ENCODE measurements around the gene ETF1.

The ETF1 gene

DNA sequence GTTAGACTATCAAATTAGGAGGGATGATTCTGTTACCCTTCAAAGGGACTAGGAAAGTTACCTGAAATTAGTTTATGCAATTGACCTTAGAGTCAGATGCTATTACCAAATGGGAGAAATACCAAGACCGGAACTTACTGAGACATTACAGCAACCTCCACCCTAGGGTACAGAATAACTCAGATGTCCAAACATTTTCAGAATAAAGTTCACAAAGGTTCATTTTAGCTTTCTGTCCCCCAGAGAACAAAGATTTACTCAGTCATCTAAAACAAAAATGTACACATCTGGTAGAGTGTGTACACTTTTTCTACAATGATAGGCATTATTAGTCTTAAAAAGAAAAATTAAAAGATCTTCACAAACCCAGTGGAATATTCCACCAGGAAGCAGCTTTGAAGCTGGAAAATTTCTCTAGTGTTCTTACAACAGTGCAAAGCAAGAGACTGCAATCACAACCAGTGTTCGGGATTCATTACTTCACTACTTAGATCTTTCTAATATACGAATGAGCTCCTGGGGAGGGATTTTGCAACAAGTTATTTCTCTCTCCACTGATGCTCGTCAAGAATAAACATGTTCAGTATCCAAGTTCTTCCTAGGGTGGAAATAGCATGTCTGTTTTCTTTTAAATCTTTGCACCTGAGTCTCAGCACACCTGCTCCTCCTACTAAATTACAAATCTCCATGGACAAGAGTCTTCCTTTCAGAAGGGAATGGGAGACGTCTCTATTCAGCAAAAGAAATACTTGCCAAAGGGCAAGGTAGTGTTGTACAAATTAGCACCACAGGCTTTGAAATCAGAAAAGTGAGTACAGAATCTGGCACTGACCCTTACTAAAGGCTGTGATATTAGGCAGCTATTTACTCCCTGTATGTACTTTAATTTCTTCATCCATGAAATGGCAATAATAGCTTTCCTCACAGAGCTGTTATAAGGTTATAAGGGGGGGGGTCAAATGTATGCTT, 8.8 kb downstream of the ETF1 start:
- TF ChIP-seq, protein P1, sequence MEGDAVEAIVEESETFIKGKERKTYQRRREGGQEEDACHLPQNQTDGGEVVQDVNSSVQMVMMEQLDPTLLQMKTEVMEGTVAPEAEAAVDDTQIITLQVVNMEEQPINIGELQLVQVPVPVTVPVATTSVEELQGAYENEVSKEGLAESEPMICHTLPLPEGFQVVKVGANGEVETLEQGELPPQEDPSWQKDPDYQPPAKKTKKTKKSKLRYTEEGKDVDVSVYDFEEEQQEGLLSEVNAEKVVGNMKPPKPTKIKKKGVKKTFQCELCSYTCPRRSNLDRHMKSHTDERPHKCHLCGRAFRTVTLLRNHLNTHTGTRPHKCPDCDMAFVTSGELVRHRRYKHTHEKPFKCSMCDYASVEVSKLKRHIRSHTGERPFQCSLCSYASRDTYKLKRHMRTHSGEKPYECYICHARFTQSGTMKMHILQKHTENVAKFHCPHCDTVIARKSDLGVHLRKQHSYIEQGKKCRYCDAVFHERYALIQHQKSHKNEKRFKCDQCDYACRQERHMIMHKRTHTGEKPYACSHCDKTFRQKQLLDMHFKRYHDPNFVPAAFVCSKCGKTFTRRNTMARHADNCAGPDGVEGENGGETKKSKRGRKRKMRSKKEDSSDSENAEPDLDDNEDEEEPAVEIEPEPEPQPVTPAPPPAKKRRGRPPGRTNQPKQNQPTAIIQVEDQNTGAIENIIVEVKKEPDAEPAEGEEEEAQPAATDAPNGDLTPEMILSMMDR (IDR thresholded peaks at IDR 0.05; ENCODE audit: low read depth, low read length): no peak
- H3K4me3 ChIP-seq (replicated peaks in 1 of 2; ENCODE audit: low read depth in 2 of 2, low read length in 2 of 2): no peak overlapping the region
- no peak for DNase-seq (ENCODE audit: low read depth in 2 of 2)

DNA sequence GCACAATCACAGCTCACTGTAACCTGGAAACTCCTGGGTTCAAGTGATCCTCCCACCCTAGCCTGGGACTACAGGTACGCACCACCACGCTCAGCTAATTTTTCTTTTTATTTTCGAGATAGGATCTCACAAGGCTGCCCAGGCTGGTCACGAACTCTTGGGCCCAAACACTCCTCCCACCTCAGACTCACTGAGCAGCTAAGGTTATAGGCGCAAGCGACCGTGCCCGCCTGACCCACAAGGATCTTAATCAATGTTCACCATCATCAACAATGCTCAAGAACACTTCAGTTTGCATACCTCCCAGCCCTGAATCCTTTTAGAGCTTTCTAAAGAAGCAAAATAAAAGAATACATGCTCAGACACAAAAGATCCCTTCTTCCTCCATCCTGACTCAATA, 13.2 kb downstream of the ETF1 start:
- TF ChIP-seq, protein P1 (IDR thresholded peaks at IDR 0.05; ENCODE audit: low read depth, low read length): no peak
- DNase-seq (ENCODE audit: low read depth in 2 of 2): no peak
- no peak overlapping the region for H3K4me3 ChIP-seq (replicated peaks in 1 of 2; ENCODE audit: low read depth in 2 of 2, low read length in 2 of 2)

DNA sequence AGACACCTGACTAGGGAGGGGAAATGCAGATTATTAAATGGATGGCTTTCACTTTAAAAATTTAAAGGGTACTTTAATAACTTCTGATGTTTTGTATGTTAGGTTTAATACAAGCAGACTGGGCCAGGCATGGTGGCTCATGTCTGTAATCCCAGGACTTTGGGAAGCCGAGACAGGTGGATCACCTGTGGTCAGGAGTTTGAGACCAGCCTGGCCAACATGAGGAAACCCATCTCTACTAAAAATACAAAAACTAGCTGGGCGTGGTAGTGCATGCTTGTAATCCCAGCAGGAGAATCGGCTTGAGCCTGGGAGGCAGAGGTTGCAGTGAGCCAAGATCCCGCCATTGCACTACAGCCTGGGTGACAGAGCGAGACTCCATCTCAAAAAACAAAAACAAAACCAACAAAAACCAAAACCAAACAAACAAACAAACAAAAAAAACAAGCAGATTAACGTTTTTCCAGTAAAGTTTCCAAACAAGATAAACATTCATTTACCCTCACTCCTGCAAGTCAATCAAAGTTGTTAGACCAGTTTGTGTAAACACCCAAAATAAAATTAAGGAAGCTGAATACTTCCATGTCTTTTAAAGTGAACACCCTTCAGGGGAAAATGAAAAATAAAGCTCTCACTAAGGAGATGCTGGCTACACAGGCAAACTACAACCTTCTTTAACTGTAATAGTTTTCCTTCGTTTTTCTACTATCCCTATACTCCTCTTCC, 14.1 kb downstream of the ETF1 start:
- TF ChIP-seq, protein P1 (IDR thresholded peaks at IDR 0.05; ENCODE audit: low read depth, low read length): no peak
- no peak overlapping the region for H3K4me3 ChIP-seq (replicated peaks in 1 of 2; ENCODE audit: low read depth in 2 of 2, low read length in 2 of 2)
- no peak for DNase-seq (ENCODE audit: low read depth in 2 of 2)

DNA sequence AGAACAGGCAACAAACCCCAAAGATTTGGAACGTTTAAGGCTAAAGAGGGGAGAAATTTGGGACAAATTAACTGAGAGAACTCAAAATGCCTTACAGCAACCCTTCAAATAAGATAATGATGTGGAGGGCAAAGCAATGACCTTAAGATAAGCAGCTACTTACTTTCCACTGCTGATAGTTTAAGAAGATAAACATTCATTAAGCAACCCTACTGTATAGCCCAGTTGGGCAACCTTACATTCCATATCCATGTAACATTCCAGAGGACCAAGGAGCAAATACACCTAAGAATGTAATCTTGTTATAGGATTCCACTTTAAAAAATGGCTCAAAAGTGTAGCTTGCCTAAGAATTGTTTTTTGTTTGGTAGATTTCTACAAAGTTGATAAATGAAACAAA, 14.8 kb downstream of the ETF1 start:
- DNase-seq (ENCODE audit: low read depth in 2 of 2): no peak
- TF ChIP-seq, protein P1 (IDR thresholded peaks at IDR 0.05; ENCODE audit: low read depth, low read length): no peak
- H3K4me3 ChIP-seq (replicated peaks in 1 of 2; ENCODE audit: low read depth in 2 of 2, low read length in 2 of 2): no peak overlapping the region

DNA sequence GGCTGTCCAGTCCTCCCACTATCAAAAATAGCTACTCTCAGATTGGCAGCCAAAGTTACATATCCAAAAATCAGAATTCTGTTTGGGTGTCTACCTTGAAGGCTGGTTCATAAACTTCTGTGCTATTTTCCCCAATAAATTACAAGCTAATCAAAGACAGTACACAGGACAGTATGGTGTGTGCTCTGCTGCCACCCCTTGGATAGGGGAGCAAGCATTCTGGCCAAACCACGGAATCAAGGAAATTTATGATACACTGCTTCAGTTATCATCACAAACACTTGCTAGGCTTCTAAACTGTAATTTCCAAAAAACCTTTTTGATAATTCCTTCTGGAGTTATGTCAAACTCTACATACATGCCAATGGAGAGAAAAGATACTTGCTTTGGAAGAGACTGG, 15.9 kb downstream of the ETF1 start:
- no peak overlapping the region for H3K4me3 ChIP-seq (replicated peaks in 1 of 2; ENCODE audit: low read depth in 2 of 2, low read length in 2 of 2)
- no peak for DNase-seq (ENCODE audit: low read depth in 2 of 2)
- TF ChIP-seq, protein P1 (IDR thresholded peaks at IDR 0.05; ENCODE audit: low read depth, low read length): no peak

DNA sequence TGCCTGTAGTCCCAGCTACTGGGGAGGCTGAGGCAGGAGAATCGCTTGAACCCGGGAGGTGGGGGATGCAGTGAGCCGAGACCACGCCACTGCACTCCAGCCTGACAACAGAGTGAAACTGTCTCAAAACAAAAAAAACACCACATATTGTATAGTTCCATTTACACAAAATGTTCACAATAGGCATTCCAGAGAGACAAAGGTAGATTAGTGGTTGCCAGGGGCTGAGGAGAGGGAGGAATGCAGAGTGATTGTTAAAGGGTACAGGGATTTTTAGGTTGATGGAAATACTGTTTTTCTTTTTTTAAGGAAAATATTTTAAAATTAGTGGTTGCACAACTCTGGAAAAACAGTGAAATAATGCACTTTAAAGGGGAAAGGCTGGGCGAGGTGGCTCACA, 19.6 kb downstream of the ETF1 start:
- TF ChIP-seq, protein P1 (IDR thresholded peaks at IDR 0.05; ENCODE audit: low read depth, low read length): no peak
- H3K4me3 ChIP-seq (replicated peaks in 1 of 2; ENCODE audit: low read depth in 2 of 2, low read length in 2 of 2): no peak overlapping the region
- DNase-seq (ENCODE audit: low read depth in 2 of 2): no peak
